Measurements from ENCODE around the gene BARX1.

Gene BARX1

DNA sequence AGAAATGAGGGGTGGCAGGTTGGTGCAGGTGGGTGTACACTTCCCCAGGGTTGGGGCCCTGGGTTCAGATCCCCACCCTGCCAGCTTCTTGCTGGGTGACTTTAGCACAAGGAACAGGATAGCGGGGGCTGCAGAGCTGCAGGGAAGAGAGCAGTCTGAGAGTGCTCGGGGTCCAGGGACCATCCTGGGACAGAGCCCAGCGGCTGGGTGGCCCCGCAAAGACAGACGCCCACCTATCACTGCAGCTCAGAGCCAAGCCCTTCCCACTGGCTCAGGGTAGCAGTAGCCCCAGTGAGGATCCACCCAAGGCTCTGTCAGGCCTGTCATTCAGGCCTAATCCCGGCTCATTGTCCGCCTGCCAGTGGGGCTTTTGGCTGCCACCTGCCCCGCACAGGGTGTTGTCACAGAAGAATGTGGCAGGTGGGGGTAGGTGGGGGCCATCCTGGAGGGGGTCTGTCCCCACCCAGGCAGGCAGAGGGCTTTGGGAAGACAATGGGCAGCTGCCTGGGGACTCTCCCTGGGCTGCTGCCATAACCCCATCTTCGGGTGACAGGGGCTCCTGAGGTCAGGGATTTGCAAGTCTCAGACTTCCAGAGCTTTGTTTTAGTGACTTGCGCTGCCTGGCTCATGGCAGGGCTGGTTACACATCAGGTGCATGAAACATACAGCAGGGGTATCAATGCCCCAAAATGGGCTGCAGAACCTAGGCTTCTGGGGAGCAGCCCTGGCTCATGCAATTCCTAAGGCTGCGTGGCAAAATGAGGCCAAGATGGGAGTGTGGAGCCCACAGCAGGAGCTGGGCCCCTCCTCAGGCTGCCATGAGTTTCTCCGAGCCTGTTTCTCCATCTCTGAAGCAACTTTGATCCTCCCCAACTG lies 52.1 kb downstream of the BARX1 start:
- DNase-seq (ENCODE audit: low spot score) = no peak
- H3K4me3 ChIP-seq = no peak overlapping the region
- TF ChIP-seq CTCF (IDR thresholded peaks at IDR 0.05) = no peak
- H3K27ac ChIP-seq = no peak overlapping the region

GRCh38 chr9:93902051-93902779 lies 52.9 kb downstream of the BARX1 start:
- no peak for TF ChIP-seq CTCF (IDR thresholded peaks at IDR 0.05)
- no peak overlapping the region for H3K4me3 ChIP-seq
- peak; percentile 64 for DNase-seq (ENCODE audit: low spot score)
- H3K27ac ChIP-seq = no peak overlapping the region
